RWPE1 (cell line): ENCODE results near the gene VARS1.
"Not testable (repeated sequence)": the region's sequence is repeated elsewhere in the genome, so short reads cannot be mapped to it uniquely, and the experiment has no call there.

Experiments used
- CTCF ChIA-PET: fragments of 350-600 bp; sonication (Branson Sonifier 250); formaldehyde crosslinking; extraction: SDS; loops from one replicate; lab custom pipeline; 2021; lab: Yijun Ruan, JAX
- POLR2A ChIA-PET: fragments of 400-600 bp; formaldehyde crosslinking; extraction: SDS; loops from one replicate; lab custom pipeline; 2020; ENCODE audit warnings: antibody characterized with exemption; ENCODE audit not compliant: low non-redundant PET; lab: Yijun Ruan, JAX
- DNase-seq: peaks from one replicate; pipeline ENCODE4 v3.0.0; 2012; ENCODE audit warnings: low spot score
- H3K27ac ChIP-seq: fragments of 450-650 bp; 2 replicates; pipeline ENCODE4 v1.5.1; 2017
- CTCF ChIP-seq: fragments of 450-650 bp; conservative IDR thresholded peaks from 2 replicates; pipeline ENCODE4 v1.5.1; 2017; ENCODE audit warnings: low read depth, mild to moderate bottlenecking

VARS1 gene

DNA sequence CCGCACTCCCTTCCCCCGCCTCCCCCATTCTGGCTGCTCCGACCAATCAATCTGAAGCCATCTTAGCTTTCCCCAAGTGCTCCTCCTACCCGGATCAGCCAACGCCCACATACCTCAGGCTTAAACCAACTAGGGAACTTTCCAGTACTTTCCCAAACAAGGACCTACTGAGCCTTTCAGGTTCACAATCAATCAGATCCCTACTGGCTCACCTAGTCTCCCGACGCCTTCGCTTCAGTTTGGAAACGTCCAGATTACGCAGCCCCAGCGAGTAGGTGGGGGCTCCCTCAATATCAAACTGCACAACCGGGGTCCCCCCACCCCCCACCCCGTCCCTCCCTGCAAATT, 19.1 kb upstream of the VARS1 start:
- TF ChIP-seq CTCF = no peak
- peak overlapping the region; percentile 100 for H3K27ac ChIP-seq
- DNase-seq = peak; percentile 97
- ChIA-PET CTCF (no interaction called here), POLR2A (interaction anchor here (0.6 to 1.3 kb wide), 4 partner anchors 13 to 22 kb away, joined by 3 to 32 read pairs (median 4); partner anchors contain the start of gene HSPA1B)

DNA sequence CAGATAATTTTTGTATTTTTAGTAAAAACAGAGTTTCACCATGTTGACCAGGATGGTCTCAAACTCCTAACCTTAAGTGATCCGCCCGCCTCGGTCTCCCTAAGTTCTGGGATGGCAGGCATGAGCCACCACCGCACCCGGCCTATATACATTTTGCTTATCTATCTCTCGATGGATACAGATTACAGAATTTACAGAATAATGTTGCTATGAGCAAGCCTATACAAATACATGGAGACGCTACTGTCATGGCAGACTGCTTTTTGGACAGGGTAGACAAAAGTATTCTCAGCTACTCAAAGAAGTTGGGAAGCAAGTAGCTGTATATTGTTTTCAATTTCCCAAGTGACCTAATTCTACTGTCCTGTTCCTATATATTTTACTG, 17.9 kb upstream of the VARS1 start:
- CTCF ChIA-PET = interaction anchor here (0.8 kb wide), 1 partner anchor 17 kb away, joined by 5 read pairs; no protein-coding TSS in a partner anchor
- H3K27ac ChIP-seq = peak overlapping the region; percentile 100
- POLR2A ChIA-PET = no interaction called here
- no peak for TF ChIP-seq CTCF
- DNase-seq = no peak

GRCh38 chr6:31811645-31812044, 16.1 kb upstream of the VARS1 start:
- ChIA-PET POLR2A (no interaction called here), CTCF (no interaction called here)
- TF ChIP-seq CTCF = no peak

GRCh38 chr6:31808599-31808998, 13.0 kb upstream of the VARS1 start:
- POLR2A ChIA-PET = interaction anchor here (0.6 kb wide), 2 partner anchors 47 to 76 kb away, joined by 3 to 4 read pairs; no protein-coding TSS in a partner anchor

More at GRCh38 chr6:31811645-31812044, 16.1 kb upstream of the VARS1 start:
- DNase-seq = no peak
- peak overlapping the region; percentile 18; the same call in 1 of the 2 replicates for H3K27ac ChIP-seq

DNA sequence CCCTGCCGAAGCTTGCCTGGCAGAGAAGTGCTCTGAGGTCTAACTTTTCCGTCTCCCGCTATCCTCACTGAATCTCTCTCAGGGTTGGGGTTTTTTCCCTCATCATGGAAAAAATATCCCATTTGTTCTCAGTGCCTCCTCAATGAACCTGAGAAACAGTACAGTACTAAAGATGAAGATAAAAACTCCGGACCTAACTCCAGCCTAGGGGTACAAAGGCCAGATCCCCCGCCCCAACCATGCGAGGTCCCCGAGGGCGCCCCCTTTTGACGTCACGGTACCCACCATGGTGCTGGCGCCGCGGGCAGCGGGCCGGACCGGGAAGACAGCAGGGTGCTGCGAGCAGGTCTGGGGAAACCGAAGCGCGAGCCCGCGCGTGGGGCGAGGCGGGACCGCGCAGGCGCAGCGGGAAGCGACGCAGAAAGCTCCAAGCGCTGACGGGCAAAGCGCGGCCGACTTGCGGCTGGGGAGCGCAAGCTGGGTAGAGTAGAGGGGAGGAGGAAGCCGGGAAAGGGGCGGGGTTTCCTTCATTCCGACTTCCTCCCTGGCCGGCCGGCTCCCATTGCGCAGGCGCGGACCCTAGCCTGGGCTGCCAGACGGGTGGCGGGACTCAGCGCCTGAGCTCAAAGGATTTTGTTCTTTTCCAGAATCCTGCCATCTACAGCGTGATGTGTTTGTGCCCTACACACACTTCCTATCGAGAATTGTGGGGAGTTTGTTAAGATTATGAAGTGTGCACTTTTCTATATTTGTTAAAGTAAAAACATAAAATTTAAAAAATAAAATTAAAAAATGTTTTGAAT, 11.1 kb upstream of the VARS1 start, which contains the start of gene LSM2:
Gene LSM2, minus strand, starts transcription at position 497 of the 803 bp plus-strand sequence. Its CDS starts 209 bp downstream, at position 288.
- ChIA-PET CTCF (interaction anchor here (0.8 to 1.6 kb wide), 5 partner anchors 11 to 187 kb away, joined by 3 to 8 read pairs (median 4); partner anchors contain the start of genes LY6G5C and VARS1), POLR2A (interaction anchor here (0.5 to 2.1 kb wide), 7 partner anchors 11 to 332 kb away, joined by 3 to 11 read pairs (median 4); partner anchors contain the start of gene HSPA1B)
- TF ChIP-seq CTCF = no peak

More at GRCh38 chr6:31808599-31808998, 13.0 kb upstream of the VARS1 start:
- DNase-seq = not testable (repeated sequence)
- CTCF ChIA-PET = interaction anchor here (0.6 kb wide), 1 partner anchor 97 kb away, joined by 3 read pairs; no protein-coding TSS in a partner anchor
- peak overlapping the region; percentile 35; the same call in 1 of the 2 replicates for H3K27ac ChIP-seq

DNA sequence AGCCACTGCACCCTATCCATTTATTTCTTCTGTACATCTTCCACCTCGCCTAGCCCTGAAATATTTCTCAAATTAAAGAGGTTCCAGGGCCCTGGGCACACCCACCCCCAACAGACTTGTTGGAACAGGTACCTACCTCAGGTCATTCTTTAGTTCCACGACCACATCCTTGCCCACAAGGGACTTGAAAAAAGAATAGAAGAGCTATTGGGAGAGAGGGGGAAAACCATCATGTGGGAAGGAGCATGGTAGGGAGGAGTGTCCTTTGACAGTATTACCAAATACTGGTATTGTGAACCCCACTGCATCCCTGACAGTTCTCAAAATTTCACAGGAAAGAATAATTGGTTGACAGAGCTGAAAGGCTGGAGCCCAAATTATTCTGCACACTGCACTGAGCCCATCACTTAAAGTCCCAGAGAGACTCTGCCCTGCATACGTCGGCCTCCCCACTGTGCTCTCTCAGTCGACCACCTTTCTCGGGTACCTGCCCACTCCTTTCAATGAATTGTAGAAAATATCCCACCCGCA, 10.5 kb upstream of the VARS1 start:
- DNase-seq = no peak
- POLR2A ChIA-PET = interaction anchor here (0.6 to 2.1 kb wide), 5 partner anchors 12 to 68 kb away, joined by 3 to 8 read pairs (median 3); partner anchors contain the start of gene HSPA1B
- no peak for TF ChIP-seq CTCF
- CTCF ChIA-PET = interaction anchor here (0.8 to 1.6 kb wide), 3 partner anchors 10 to 125 kb away, joined by 3 to 8 read pairs (median 4); partner anchors contain the start of genes LY6G5C and VARS1
- peak overlapping the region; percentile 93 for H3K27ac ChIP-seq

More for the DNA sequence above, 11.1 kb upstream of the VARS1 start, which contains the start of gene LSM2:
- peak within 1 kb of the TSS; percentile 93 for H3K27ac ChIP-seq
- peak; percentile 99 for DNase-seq

- DNase-seq, POLR2A ChIA-PET: not testable (repeated sequence)
- CTCF ChIA-PET = interaction anchor here (0.7 kb wide), 1 partner anchor 34 kb away, joined by 6 read pairs; no protein-coding TSS in a partner anchor
- peak overlapping the region; percentile 35; the same call in 1 of the 2 replicates for H3K27ac ChIP-seq
Observed at GRCh38 chr6:31801031-31801927, 5.7 kb upstream of the VARS1 start.
